NAMALWA (cell line): ENCODE results near the gene KCNK10.

Experiments
- DNase-seq: peaks from one replicate; pipeline ENCODE4 v3.0.0-alpha.2; 2015; ENCODE audit warnings: low spot score

The KCNK10 gene

DNA sequence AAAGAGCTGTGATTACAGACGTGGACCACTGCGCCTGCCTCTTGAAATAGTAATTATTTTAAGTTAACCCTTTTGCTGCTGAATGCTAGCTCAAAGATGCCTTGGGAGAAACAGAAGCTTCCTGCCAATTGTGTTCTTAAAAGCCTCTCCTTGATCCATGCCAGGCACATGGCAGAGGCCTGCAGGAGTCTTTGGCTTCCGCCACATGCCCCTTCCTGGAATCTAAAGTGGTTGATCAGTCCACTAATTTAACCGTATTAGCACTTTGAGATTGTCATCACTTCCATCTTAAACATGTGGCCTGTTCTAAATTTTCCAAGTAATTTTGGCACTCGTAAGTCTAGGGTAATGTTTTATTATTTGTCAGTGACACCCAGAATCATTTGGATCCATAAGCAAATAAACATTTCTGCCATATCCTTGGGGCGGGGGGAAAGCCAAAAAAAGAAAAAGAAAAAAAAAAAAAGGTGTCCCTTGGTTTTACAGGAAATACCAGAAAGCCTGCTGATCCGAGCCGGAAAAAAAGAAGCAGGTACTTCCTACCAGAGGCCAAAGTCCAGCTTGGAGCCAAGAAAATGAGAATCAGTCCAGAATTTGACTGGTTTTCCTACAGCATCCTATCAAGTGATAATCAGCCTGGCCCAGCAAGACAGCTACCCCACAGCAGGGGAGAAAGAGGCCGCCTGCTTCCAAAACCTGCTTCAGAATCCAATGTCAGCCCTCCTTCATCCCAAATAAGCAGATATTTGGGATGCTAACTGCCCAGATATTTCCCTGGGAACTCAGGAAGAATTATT lies 104.8 kb downstream of the KCNK10 start:
- no peak for DNase-seq

DNA sequence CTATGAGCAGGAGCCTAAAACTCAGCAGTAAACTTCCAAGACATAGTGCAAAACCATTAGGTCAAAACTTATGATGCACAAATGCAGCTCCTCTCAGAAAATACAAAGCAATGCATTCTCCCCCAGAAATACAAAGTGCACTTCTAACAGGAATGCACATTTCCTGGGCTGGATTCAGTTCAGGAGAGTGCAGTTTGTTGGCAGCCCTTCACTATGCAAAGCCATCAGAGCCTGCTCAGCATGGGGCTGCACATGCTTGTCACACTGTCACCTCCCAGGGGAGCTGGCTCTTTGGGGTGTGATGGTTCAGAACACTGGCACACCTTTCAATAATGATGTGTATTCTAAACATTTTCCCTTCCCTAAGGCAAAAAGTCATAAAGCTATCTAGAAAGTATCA lies 110.4 kb downstream of the KCNK10 start:
- DNase-seq = no peak

GRCh38 chr14:88210426-88210825 lies 112.6 kb downstream of the KCNK10 start:
- DNase-seq = no peak

DNA sequence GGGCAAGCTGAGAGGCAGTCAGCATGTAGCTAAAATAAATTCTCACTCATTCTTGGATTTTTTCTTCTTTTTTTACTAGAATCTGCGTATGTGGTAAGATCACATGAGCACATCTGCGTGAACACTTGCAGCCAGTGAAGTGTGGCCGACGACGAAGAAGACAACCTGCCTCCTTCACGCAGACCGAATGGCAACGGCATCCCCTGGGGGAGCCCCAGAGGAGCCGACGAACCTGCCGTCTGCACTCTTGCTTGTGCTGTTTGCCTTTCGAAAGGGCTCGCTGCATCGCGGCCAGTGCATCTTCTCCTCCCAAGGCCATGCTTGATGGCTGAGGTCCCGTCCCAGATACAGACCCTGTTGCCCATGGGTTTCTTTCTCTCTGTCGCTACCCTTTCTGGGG lies 113.8 kb downstream of the KCNK10 start:
- no peak for DNase-seq

GRCh38 chr14:88208858-88209257 lies 114.2 kb downstream of the KCNK10 start:
- DNase-seq = no peak

GRCh38 chr14:88204221-88204620 lies 118.8 kb downstream of the KCNK10 start:
- DNase-seq = no peak

- DNase-seq = no peak
Measured at GRCh38 chr14:88203291-88203690, 119.8 kb downstream of the KCNK10 start.

DNA sequence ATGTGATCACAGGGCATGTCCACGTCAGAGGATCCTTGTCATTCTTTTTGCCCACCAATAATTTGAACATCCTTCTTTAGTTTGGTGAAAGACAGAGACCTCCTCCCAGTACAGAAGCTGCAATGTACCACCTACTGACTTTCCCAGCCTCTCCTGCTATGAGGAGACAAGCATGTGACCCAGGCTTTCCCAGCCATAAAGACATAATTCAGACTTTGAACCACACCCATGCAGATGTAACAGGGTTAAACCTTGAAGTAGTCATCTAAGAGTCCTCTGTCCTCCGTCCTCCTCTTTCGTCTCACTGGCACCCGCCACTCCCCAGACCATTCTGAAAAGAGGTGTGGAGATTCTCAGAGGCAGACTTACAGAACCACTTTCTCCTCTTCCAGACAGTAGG lies 120.8 kb downstream of the KCNK10 start:
- no peak for DNase-seq

DNA sequence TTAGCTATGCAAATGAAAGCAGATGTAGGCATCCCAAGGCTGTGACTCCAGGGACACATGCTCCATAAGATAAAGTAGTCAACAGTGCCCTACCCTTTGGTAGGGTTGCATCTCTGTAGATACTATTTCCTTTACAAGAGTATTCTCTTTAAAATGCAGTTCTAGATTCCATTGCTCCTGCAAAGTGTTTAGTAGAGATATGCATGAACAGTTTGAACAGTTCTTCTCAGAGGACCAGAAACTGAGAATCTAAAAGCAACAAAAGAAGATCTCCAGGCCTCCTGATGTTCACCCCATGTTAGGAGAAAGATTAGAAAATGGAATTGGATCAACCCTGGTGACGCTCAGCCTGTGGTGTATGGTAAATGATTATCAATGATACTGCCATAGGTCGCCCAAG lies 121.2 kb downstream of the KCNK10 start:
- DNase-seq = no peak

- DNase-seq = no peak
Measured at GRCh38 chr14:88199882-88200281, 123.2 kb downstream of the KCNK10 start.

- no peak for DNase-seq
Measured at GRCh38 chr14:88198446-88198845, 124.6 kb downstream of the KCNK10 start.

DNA sequence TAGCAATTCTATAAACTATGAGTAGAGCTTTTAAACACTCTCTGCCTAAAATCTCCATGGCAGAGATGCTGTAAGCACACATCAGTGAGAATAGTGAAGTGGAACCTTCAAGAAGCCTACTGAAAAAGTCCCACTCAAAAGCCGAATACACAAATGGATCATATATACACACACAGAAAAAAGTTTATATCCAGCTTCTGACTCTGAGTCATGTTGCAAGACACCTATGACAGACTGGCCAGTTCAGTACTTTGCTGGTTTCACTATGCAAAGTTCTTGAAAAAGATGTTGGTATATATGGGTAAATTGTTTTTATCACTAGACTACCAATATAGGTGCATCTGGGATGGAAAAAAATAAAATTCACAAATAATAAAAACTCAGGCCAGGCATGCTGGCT lies 126.1 kb downstream of the KCNK10 start:
- DNase-seq = no peak

DNA sequence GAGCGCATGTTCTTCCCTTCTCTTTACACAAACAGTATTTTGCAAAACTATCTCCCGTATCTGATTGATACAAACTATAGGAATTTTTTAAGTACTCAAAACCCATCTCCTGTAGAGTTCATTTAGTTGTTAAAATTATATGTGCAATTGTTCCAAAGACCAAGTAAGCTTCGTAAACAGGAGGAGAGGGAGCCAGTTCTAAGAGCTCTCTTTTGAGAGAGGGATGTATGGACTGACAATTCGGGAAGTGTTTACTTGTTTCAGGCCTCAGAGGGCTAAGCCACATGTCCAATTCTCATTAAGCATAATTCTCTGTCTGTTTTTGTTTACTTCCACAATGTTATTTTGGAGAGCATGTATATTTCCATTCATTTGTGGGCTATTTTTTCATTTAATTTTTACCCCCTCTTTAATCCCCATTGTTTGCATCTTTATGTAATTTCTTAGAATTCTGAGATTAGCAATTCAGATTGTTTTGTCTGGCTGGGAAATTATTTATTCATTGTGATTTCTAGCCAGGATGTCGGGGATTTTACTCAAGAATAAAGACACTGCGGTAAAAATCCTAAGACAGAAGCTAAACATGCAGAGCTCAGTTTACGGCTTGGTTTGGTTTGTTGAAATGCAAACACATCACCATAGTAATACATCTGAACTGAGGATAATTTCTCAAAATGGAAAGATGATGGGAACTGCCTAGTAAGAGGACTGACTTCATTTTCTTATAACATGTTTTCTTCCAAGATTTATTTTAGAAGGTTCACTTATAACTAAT lies 126.8 kb downstream of the KCNK10 start:
- no peak for DNase-seq

DNA sequence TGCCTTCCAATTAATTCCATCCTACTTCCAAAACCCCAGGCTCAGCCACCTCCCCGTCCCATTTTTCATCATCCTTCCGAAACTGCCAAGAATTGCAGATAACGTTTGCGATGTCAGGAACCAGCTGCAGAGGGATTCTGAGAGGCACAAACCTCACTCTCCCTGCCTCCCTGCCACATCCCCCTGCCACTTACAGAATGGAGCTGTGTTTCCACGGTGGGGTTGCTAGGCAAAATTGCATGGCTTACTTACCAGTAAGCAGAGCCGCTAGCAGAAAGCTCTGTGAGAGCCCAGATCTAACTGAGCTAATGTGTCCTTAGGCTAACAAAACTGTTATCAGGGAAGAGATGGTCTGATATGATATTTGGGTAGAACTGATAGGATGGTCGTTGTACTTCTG lies 127.4 kb downstream of the KCNK10 start:
- DNase-seq = no peak

DNA sequence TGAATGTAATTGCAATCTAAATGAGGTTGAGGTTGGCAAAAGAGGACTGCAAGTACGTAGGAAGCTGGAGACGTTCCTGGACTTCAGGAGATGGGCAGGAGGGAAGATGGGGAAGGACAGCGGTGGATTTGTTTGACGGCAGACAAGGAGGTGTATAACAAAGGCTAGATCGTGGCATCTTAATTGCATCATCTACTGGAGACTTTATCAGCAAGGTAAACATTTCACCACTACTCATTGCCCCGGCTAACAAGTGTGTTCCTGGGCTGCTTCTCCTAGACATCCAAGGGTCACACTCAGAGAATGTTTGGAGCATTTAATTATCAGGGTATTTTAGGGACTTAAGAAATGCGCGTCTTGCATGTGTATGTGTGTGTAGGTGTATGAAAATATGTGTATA lies 128.5 kb downstream of the KCNK10 start:
- no peak for DNase-seq

GRCh38 chr14:88191605-88192004 lies 131.5 kb downstream of the KCNK10 start:
- no peak for DNase-seq

- DNase-seq = peak; percentile 79
Measured at GRCh38 chr14:88189417-88190191, 133.5 kb downstream of the KCNK10 start.

DNA sequence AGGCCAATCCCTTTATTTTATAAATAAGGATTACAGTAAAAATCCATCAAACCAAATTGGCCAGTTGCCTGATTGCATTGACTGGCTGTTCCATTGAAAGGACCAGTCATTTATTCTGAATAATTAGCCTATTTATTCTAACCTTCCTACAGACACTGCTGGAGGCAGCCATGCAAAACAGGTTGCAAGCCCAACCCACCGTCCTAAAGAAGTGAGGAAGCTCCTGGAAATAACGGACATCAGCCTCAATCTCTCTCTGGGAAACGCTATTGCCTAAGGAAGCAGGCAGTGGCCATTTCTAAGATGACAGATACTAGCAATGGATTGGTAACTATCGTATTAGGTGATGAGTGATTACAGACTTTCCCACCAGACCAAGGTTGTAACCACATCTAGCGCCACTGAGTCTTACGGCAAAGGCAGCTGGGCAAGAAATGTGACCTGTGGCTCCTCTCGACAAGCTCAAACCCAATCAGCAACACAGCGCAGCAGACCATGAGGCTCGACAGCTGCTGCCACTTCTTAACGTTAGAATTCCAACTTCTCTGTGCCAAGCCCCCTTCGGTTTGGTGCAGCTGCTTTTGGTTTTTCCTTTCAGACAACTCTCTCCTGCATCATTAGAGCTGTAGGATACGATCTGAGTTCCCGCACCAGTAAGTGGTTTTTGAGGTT lies 134.2 kb downstream of the KCNK10 start:
- no peak for DNase-seq

DNA sequence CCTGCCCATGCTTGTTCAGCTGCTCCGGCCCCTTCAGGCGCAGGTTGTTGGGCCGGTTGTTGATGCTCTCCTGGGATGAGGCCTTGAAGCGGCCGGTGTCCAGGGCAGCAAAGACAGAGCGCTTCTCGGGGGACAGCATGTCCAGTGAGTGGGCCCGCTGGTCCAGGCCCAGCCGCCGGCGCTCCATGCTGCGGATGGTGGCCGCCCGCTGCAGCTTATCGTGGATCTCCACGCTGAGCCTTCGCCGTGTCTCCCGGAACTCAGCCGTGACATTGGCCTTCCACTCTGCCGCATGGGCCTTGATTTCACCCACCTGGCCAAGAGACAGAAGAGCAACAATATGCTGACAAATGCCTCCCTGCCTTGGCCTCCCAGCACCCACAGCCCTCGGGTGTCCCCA lies 137.2 kb downstream of the KCNK10 start:
- no peak for DNase-seq

DNA sequence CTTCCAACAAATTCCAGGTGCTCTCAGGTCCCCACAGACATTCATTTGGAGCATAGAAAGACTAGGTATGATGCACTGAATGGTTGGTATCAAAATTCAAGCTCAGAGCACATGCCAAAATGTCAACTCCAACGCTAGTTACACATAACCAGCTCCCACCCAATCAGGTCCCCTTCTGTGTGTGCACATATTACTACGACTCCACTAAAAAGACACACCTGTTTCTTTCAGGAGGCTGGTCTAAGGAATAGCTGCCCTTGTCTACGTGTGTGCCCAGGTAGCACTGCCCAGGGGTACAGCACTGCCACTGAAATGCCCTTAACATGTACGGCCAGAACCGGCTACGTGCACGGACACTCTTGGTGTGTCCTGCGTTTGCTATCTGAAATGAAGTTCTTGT lies 138.1 kb downstream of the KCNK10 start:
- no peak for DNase-seq

DNA sequence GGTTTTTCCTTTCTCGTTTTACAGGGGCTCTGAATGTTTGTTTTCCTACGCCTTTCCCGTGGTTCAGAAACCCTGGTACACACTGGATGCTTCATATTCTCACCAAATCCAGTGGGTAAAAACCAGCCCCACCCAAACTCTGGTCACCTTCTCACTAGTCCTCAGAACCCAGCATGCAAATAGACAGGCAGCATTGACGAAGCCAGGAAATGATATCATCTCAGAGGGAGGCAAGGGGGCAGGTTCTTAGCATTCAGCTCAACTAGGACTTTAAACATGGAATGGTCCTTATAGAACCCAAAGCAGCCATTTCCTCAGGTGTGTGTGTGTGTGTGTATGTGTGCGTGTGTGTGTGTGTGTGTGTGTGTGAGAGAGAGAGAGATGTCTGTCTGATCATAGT lies 142.0 kb downstream of the KCNK10 start:
- no peak for DNase-seq

GRCh38 chr14:88179716-88180115 lies 143.4 kb downstream of the KCNK10 start:
- DNase-seq = no peak
